ENCODE data around the gene SEMA6C. TPM values are rescaled to one million over a fixed set of nuclear protein-coding genes. Genes with fewer than 3 reads are reported as not detected.
A peak's percentile ranks its signal among the peaks of the same experiment; 100 is the strongest.

The SEMA6C gene
- total and polyA plus RNA-seq, 2 of the 13 experiments (the other 11 are each of a cell fraction or from before 2014, with no cell fraction given), result 1.4 to 2.9 TPM

- TF ChIP-seq HMGXB4 (CRISPR knock-in tag; IDR thresholded peaks at IDR 0.05; ENCODE audit: borderline replicate concordance in 1 of 2, low read depth in 1 of 2) (peak in 1 of 2 experiments; percentile 19; a peak in 1 of 4 replicates), ZNF160 (CRISPR knock-in tag; IDR thresholded peaks at IDR 0.05) (0 out of 2 replicates have a peak, but pooled peaks have one; percentile 26), KMT2A (CRISPR knock-in tag; IDR thresholded peaks at IDR 0.05) (no peak), MEF2D (CRISPR knock-in tag; IDR thresholded peaks at IDR 0.05) (peak; percentile 74), ZNF687 (CRISPR knock-in tag; IDR thresholded peaks at IDR 0.05) (peak; percentile 77), ESRRA (CRISPR knock-in tag; IDR thresholded peaks at IDR 0.05; ENCODE audit: low read depth) (peak; percentile 53), ZNF260 (CRISPR knock-in tag; IDR thresholded peaks at IDR 0.05; ENCODE audit: borderline replicate concordance, low read depth) (no peak), ZNF652 (CRISPR knock-in tag; IDR thresholded peaks at IDR 0.05; ENCODE audit: borderline replicate concordance, low read depth) (no peak), ATF2 (CRISPR knock-in tag; IDR thresholded peaks at IDR 0.05) (no peak), DR1 (CRISPR knock-in tag; IDR thresholded peaks at IDR 0.05) (peak; percentile 61; the same call in 1 of the 2 replicates), ZNF792 (CRISPR knock-in tag; IDR thresholded peaks at IDR 0.05) (no peak), SMYD3 (CRISPR knock-in tag; IDR thresholded peaks at IDR 0.05) (no peak), ZNF326 (CRISPR knock-in tag; IDR thresholded peaks at IDR 0.05; ENCODE audit: borderline replicate concordance) (no peak), SRY (CRISPR knock-in tag; IDR thresholded peaks at IDR 0.05) (0 out of 2 replicates have a peak, but pooled peaks have one; percentile 8), SOX13 (IDR thresholded peaks at IDR 0.05) (no peak), SOX13 (CRISPR knock-in tag; conservative IDR thresholded peaks at IDR 0.05 in 1 of 2, IDR thresholded peaks at IDR 0.05 in 1 of 2) (peak in 1 of 2 experiments; percentile 38; a peak in 1 of 4 replicates), CREM (IDR thresholded peaks at IDR 0.05) (no peak), CREM (CRISPR knock-in tag; IDR thresholded peaks at IDR 0.05) (no peak), ZNF556 (CRISPR knock-in tag; IDR thresholded peaks at IDR 0.05; ENCODE audit: borderline replicate concordance) (peak; percentile 29; the same call in 1 of the 2 replicates), ZNF317 (CRISPR knock-in tag; IDR thresholded peaks at IDR 0.05) (peak; percentile 58; the same call in 1 of the 2 replicates), POLR2AphosphoS2 (IDR thresholded peaks at IDR 0.05; ENCODE audit: low read depth, low read length) (no peak)
- TF ChIP-seq, protein P1, sequence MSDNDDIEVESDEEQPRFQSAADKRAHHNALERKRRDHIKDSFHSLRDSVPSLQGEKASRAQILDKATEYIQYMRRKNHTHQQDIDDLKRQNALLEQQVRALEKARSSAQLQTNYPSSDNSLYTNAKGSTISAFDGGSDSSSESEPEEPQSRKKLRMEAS (IDR thresholded peaks at IDR 0.05), result no peak
- TF ChIP-seq, protein P2, sequence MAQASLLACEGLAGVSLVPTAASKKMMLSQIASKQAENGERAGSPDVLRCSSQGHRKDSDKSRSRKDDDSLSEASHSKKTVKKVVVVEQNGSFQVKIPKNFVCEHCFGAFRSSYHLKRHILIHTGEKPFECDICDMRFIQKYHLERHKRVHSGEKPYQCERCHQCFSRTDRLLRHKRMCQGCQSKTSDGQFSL (CRISPR knock-in tag; IDR thresholded peaks at IDR 0.05), result no peak
These were observed at the start of gene SEMA6C (continued) for GRCh38 chr1:151146412-151147131.
